HG02973 (cell line): ENCODE results near the gene GABRG3.

Experiments used
- ATAC-seq: cut with Tn5 transposase; IDR thresholded peaks from one replicate; pipeline ENCODE4 v1.9.1; 2021; ENCODE audit warnings: moderate library complexity; ENCODE audit not compliant: unreplicated experiment

Gene GABRG3

GRCh38 chr15:27454281-27455075, 483.5 kb downstream of the GABRG3 start:
- no peak for ATAC-seq

DNA sequence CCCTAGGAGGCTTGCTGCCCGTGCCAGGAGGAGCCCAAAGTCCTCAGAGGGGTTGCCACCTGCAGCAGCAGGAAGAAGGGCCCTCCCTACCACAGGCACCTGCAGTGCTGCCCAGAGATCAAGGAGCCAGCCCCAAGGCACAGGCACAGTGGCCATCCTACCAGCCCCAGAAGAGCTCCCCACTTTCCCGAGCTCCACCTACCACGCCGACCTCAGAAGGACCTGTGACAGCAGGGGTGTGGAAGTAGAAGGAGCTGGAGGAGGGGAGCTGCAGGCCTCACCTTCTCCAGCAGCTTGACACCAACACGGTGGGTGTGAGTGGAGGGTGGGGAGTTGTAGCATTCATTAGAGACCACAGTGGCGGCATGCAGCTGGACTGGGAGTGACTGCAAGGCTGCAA, 485.8 kb downstream of the GABRG3 start:
- no peak for ATAC-seq

DNA sequence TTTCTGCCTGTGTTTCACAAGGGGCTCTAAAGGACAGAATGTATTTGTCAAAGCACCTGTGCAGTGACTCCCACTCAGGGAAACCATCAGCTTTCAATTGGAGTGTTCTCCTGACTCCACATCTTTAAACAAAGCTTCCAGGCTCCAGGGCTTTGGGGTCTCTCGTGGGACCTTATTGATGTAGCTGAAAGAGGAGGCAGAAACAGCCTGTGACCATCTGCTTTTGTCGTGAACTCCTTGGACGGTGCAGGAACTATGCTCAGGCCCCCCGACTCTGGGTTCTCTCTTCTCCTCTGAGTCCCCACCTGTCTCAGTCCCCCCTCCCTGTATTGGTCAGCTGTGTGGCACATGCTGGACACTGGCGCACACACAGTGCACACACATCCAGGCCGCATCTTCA, 486.8 kb downstream of the GABRG3 start:
- ATAC-seq: no peak

- ATAC-seq: no peak
Observed at GRCh38 chr15:27458345-27459084, 487.5 kb downstream of the GABRG3 start.

DNA sequence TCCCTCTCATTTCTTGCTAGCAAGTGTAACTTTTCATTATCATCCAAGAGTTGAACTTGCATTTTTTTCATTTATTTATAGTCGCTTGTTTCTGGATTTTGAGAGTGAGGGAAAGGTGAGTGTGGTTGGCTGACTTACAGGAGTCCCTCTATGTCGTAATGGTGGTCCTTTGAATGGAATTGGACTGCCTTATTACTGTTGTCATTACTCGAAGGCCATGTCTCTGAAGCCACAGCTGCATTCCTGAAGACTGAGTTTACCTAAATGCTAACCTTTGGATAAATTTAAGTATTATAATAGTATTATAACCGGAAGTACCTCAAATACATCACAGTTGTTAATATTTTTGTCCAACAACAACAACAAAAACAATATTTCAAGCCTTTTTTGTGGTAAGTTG, 488.9 kb downstream of the GABRG3 start:
- ATAC-seq: no peak

DNA sequence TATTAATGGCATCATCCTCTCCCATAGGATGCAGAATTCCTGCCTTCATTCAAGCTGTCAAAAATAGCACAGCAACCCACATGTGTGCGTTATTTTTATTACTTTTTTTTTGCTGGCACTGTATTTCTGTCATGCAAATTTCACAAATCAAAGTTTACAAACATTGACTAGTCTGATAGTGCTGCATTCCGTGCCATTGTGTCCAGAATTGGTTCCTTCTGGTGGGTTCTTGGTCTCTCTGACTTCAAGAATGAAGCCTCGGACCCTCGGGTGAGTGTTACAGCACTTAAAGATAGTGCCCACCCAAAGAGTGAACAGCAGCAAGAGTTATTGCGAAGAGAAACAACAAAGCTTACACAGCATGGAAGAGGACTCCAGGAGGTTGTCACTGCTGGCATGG, 490.2 kb downstream of the GABRG3 start:
- no peak for ATAC-seq

- ATAC-seq: no peak
Observed at GRCh38 chr15:27463525-27464088, 492.6 kb downstream of the GABRG3 start.

DNA sequence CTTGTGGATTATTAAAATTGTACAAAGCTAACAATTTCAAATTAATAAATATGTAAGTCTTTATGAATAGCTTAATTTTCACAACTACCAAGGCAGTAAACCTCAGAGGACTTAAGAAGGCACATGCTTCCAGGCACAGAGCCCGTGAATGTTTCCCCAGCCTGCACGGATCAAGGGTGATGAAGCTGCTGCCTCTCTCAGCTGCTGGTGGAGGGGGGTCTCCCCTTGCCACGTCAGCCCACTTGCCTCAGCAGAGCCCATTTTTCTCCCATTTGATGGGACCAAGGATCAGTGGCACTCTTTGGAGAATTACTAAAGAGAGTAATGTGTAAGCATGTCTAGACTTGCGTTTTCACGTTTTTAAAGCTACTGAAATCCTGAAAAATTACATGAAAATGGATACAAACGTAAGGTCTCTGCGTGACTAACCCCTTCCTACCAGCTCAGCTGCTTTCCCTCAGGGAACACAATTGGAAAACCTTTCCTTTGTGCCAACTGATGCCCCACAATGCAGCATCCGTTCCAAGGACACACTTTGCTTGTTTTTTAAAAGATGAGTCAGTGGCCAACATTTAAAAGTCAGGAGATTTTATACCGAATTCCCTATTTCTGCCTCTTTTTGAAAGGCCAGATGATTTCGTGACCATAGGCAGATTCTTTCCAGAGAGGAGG, 494.1 kb downstream of the GABRG3 start:
- no peak for ATAC-seq

GRCh38 chr15:27466758-27467157, 495.8 kb downstream of the GABRG3 start:
- ATAC-seq: no peak

GRCh38 chr15:27468151-27468591, 497.2 kb downstream of the GABRG3 start:
- ATAC-seq: no peak

DNA sequence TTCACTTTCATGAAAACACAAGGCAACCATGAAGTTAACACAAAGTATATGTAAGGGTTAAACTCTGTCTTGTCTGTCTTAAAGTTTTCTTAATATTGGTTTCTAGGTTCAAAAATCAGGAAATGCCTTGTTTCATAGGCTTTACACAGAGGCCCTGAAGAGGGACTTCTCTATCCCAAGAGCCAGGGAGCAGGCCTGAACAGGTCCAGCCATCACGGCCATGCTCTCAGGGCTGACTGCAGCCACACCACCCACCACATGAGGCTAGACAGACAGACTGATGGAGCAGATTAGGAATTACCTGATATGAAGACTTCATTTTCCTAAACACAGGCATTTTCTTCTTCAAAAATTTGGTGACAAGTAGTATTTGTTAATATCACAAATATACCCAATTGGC, 502.9 kb downstream of the GABRG3 start:
- no peak for ATAC-seq

- ATAC-seq: no peak
Observed at GRCh38 chr15:27475395-27475794, 504.4 kb downstream of the GABRG3 start.

DNA sequence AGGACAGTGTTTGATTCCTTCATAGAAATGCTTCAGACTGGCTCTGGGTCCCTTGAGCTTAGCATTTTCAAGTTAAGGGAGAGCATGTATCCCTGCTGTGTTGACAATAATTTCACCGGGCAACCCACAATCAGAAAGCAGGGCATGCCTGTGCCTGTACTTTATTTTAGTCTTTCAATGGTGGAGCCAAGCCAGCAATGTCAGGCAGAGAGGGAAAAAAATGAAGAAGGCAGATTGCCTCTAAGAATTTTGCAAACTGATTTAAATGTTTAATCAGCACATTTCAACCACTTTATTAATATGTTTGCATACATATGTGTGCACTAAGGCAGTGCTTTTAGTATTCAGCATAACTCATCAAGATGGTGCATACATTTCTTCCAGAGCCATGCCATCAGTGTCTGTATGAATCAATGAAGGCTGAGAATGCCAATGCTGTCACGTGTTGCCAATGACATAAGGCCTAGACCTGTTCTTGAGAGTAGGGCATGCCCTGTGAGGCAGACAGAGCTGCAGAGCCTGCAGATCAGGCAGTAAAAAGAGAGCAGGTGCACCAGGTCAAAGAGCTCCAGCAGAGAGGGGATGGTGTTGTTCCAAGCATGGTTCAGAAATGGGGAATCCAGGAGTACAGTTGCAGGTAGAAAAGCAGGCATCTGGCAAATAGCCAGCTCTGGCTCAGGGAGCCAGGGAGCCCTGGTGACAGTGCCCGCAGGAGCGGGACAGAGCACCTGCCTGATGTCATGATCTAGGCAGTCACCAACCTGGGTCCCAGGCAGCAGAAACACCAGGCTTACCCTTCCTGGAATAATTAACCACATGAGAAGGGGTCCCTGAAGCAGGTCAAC, 508.5 kb downstream of the GABRG3 start:
- ATAC-seq: no peak

DNA sequence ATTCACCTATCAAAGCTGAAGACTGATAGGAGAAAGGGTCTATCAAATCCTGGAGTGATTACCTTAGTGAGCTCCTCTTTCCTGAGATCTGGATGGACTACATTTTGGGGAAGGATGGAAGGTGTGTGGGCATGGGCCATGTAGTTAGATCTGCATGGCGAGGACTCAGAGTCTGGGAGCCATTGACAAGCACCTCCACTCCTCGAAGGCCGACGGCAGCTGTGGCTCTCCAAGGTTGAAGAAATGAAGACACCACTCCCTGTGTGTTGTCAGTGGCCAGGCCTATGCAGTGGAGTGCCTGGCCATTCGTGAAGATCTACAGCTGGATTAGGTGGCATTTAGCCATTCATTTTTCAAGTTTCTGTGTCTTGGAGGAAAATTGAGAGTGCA, 509.2 kb downstream of the GABRG3 start:
- no peak for ATAC-seq

DNA sequence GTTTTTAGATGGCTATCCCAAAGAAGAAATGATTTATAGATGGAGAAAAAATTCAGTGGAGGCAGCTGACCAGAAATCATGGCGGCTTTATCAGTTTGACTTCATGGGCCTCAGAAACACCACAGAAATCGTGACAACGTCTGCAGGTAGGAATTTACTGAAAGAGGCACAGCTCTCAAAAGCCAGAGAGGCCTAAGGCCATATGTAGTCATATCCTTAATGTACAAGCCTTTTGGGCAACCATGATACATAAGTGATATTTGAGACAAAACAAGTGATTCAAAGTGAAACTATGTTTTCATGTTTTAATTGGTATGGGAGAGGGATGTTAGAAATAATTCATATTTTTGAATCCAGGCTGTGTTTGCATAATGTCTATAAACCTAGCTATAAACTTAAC, 509.7 kb downstream of the GABRG3 start:
- ATAC-seq: no peak

DNA sequence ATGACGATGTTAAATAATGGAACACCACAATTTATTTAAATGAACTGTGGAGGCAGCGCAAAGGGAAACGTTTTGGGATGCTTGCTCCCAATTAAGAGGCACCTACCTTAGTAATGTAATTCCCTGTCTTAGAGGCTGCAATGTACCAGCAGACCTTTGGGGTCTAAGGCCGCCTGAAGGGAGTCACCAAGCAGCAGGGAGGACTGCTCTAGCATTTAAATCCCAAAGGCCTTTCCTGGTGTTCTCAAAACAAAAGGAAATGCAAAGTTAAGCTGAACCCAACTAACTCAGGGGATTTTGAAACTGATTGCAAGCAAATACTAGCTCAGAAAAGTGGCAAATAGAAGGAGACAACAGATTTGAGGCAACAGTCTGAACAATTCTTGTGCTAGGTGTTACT, 510.8 kb downstream of the GABRG3 start:
- ATAC-seq: no peak

GRCh38 chr15:27482287-27482686, 511.3 kb downstream of the GABRG3 start:
- ATAC-seq: no peak

DNA sequence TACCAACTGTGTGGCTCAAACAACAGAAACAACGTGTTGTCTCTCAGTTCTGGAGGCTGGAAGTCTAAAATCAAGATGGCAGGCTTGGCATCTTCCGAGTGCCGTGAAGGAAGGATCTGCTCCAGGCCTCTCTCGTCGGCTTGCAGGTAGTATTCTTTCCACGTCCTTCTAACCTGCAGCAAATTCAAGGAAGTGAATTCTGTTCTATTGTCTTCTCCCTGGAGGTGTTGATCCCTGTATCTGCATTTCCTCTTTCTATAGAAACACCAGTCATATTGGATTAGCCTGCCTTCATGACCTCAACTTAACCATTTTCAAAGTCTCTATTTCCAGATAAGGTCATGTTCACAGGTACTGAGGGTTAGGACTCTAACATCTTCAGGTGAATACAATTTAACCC, 512.1 kb downstream of the GABRG3 start:
- no peak for ATAC-seq

DNA sequence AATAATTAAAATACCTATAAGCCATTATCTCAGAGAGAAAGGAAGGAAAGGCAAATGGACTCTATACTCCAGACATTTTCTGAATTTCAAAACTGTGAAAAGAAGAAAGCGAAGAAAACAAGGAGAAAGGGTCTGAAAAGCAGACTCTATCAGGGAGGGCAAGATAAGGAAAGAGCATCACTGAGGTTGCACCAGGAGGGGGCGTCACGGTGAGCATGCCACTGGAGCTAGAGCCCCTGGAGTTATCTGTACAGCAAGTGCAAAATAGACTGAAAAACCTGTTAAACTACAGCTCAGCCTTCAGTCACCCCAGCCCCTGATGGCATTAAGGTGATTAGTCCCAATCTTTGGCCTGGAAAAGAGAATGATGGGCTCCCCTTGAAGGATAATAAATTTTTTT, 514.3 kb downstream of the GABRG3 start:
- ATAC-seq: no peak

- ATAC-seq: no peak
Observed at GRCh38 chr15:27486051-27486450, 515.1 kb downstream of the GABRG3 start.
